Skin epidermis (tissue), 12 donors: Measurements from ENCODE around the gene GGNBP2.

Experiments used
- H3K27ac ChIP-seq, 21 experiments: fragments of 200-600 bp; sonication (generic) in 11 of 21; one replicate each; pipeline ENCODE4 v1.5.0; 2020; ENCODE audit warnings: mild to moderate bottlenecking in 3 of 21, inconsistent platforms in 2 of 21, moderate library complexity in 2 of 21
- H3K4me3 ChIP-seq, 7 experiments: fragments of 200-600 bp; sonication (generic) in 2 of 7; one replicate each; pipeline ENCODE4 v1.5.0; 2020; ENCODE audit warnings: inconsistent platforms in 2 of 7, mild to moderate bottlenecking in 2 of 7, moderate library complexity in 1 of 7

GGNBP2 gene

DNA sequence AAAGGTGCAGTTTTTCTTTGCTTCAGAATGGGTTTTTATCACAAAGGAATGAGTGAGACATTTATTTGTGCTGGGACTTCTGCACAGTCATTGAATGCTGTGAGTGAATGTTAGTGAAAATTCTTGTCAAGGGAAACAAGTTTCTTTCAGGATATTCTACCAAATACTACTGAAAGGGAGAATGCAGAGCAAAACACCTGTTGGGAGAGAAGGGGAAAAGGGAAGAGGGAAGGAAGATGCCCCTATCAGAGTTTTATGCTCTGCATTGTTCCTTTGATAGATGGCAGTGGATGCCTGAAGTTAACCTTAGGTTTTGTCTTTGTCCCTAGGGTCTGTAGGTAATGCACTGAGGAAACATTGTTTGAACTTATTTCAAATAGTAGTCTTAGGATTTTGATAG is 3.1 kb downstream of the GGNBP2 start:
- Histone ChIP-seq H3K4me3 (no peak overlapping the region), H3K27ac (peak overlapping the region in 1 of 21 experiments; percentile 98)

DNA sequence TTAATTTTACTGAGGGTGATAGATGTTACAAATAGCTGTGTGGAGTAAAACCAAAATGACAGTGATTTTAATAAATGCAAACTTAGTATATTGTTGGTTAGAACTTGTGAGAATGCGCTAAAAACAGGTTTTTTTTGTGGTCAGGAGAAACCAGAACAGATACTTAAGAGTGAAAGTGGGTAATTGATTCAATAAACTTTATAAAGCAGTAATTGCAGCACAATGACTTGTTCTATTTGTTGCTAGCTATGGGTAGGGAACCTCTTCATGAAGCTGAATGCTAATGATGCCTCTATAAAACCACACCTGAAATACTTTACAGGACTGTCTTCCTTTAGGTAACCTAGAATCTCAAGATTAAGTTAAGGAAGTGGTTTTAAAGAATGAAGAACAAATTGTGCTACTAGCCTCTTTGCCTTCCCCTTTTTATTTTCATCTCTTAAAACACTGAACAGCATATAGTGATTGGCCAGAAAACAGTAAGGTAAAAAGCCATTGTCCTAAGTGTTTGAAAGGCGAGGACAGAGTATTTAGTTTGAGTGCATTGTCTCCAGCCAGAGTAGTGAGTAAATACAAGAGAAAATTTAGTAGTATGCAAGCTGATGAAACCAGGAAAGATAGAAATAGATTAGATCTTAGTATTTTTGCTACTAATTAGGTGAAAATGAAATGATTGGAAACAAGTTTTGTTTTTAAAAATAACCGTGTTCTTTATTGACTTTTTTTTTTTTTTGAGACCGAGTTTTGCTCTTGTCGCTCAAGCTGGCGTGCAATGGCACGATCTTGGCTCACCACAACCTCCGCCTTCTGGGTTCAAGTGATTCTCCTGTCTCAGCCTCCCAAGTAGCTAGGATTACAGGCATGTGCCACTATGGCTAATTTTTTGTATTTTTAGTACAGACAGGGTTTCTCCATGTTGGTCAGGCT is 6.0 kb downstream of the GGNBP2 start:
- peak overlapping the region in 2 of 21 experiments; percentile 34 to 56 for H3K27ac ChIP-seq
- no peak overlapping the region for H3K4me3 ChIP-seq

DNA sequence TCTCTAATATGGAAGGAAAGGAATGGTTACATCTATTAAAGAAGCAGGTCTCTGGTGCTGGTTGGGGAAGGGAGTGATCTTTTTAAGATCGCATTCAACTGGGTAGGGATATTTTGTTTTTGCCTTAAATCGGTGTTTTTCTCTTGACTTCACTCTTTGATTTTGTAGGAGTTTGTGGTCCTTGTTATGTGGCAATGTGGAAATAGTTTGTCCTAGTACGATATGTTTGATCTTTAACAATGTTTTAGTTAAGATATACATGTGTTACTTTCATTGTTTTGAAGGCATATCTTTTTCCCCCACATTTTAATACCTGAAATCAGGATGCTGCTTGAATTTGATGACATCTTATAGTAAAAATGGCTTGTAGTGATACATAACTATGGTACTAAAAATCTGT is 8.7 kb downstream of the GGNBP2 start:
- Histone ChIP-seq H3K4me3 (no peak overlapping the region), H3K27ac (no peak overlapping the region)

DNA sequence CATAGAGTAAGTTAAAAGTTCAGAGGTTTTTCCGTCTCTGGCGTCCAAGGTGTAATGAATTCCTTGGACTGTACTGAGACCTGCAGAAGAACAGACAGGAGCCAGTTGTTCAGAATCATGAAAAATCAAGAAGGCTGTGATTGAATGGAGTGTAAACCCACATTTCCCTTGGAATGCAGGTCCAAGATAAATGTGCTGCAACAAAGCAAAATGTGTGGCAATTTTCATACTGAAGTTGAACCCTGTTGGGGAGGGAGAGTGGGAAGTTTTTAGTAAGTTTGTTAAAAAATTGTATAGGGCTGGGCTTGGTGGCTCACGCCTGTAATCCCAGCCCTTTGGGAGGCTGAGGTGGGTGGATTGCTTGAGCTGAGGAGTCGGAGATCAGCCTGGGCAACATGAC is 21.4 kb downstream of the GGNBP2 start:
- H3K27ac ChIP-seq = no peak overlapping the region
- no peak overlapping the region for H3K4me3 ChIP-seq

- H3K4me3 ChIP-seq = no peak overlapping the region
- no peak overlapping the region for H3K27ac ChIP-seq
Measured at GRCh38 chr17:36575028-36575427, 30.3 kb downstream of the GGNBP2 start.

- Histone ChIP-seq H3K4me3 (no peak overlapping the region), H3K27ac (no peak overlapping the region)
Measured at GRCh38 chr17:36576793-36577192, 32.1 kb downstream of the GGNBP2 start.

- no peak overlapping the region for H3K4me3 ChIP-seq
- no peak overlapping the region for H3K27ac ChIP-seq
Measured at GRCh38 chr17:36578671-36579070, 34.0 kb downstream of the GGNBP2 start.

- H3K27ac ChIP-seq = no peak overlapping the region
- H3K4me3 ChIP-seq = no peak overlapping the region
Measured at GRCh38 chr17:36583787-36584186, 39.1 kb downstream of the GGNBP2 start.

- Histone ChIP-seq H3K4me3 (no peak overlapping the region), H3K27ac (no peak overlapping the region)
Measured at GRCh38 chr17:36586138-36586537, 41.4 kb downstream of the GGNBP2 start.

DNA sequence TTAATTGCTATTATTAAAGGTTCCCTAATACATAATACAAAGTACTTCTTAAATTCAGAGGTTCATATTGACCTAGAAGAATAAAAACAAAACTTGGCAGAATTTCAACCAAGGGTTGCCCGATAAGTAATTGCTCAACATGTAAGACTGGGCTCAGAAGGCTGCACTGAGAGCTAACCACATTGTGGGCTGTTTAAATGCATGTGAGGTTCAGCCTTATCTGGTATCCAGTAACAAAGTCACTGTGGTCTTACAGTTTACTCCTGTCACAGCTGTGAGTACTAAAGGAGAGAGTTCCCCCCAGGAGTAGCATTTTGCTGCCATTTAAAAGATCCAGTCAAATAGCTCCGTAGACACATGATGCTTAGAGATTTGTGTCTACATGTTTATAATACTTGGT is 45.4 kb downstream of the GGNBP2 start:
- no peak overlapping the region for H3K4me3 ChIP-seq
- H3K27ac ChIP-seq = no peak overlapping the region

DNA sequence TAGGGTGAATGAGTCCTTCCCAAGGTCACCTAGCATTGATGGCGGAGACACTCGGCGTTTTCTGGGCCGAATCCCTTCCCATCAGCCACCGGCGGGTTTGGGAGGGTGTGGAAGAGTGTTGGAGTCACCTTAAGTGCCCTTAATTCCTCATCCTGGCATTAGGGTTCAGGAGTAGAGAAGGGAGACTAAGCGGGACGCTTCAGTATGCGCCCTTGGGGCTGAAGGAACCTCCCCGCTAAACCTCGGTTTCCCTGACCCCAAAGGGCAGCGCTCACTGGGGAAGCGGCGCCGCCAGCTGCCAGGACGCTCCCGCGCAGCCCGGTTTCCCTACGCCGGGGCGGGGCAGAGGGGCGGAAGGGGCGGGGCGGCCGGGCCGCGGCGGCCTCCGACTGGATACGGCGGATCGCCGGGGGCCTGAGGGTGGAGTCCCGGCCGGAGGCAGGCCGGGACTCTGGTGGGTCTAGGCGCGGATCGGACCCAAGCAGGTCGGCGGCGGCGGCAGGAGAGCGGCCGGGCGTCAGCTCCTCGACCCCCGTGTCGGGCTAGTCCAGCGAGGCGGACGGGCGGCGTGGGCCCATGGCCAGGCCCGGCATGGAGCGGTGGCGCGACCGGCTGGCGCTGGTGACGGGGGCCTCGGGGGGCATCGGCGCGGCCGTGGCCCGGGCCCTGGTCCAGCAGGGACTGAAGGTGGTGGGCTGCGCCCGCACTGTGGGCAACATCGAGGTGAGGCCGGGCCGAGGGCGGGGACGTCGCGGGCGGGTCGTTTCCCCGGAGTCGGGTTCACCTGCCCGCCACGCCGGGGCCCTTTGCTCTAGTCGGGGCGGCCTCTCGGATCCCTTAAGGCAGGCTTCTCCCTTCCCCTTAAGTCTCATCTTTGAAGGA is 47.0 kb downstream of the GGNBP2 start, which contains the start of gene DHRS11:
Gene DHRS11, plus strand, starts transcription at position 446 of the 882 bp plus-strand sequence. Its CDS starts 131 bp downstream, at position 577.
- Histone ChIP-seq H3K4me3 (peak within 1 kb of the TSS; percentile 81 to 96 (median 90)), H3K27ac (peak within 1 kb of the TSS; percentile 30 to 92 (median 80))

DNA sequence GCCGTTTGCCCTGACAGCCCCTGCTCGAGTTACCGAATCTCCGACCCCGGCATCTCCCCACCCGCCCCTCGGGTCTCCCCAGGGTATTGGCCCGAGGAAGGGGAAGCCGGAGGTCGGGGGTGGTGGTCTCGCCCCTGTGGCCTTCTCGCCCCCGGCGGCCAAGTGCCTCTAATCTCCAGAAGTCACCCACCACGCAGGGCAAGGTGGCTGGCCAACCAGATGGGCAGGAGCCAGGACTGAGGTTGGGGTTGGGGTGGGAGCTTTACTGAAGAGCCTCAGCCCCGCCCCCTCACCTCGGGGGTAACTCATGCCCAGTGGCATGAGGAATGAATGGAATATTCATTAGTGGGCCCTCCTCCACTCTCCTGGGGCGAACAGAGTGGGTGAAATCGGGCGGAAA is 47.6 kb downstream of the GGNBP2 start:
- Histone ChIP-seq H3K4me3 (peak overlapping the region; percentile 81 to 96 (median 90)), H3K27ac (peak overlapping the region; percentile 30 to 92 (median 80))

GRCh38 chr17:36592716-36593321 is 48.1 kb downstream of the GGNBP2 start:
- H3K27ac ChIP-seq = peak overlapping the region in 8 of 21 experiments; percentile 6 to 92 (median 83)
- peak overlapping the region in 6 of 7 experiments; percentile 81 to 96 (median 88) for H3K4me3 ChIP-seq

DNA sequence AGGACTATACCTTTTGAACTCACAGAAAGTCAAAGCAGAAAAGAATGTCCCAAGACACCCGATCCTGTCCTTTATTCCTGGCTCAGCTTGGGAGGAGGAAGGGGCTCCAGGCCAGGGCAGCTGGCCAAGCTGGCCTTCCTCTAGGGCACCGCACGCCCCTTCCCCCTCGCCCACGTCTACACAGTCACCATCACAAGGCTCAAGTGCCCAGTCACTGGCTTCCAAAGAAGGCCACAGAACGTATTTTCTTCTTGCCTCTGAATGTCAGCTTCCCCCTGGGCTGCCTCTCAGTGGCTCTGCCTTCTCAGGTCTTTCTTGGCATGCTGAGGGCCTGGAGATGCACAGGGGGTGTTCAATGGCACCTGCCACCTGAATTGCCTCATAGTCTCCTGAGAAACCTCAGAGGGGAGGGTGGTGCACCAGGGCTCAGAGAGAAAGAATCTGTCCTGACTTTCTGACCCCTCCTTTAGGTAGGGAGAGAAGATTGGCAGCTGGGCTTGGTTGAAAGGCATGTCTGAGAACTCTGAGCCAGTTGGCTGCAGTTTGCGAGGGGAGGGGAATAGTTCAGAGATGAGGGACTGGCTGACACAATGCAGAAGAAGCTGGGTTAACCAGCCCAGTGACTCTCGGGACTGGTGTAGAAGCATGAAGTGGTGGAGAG is 49.1 kb downstream of the GGNBP2 start:
- peak overlapping the region in 2 of 21 experiments; percentile 34 to 38 for H3K27ac ChIP-seq

GRCh38 chr17:36594626-36595401 is 50.1 kb downstream of the GGNBP2 start:
- Histone ChIP-seq H3K27ac (no peak overlapping the region), H3K4me3 (no peak overlapping the region)

More for the DNA sequence above, 49.1 kb downstream of the GGNBP2 start:
- no peak overlapping the region for H3K4me3 ChIP-seq

DNA sequence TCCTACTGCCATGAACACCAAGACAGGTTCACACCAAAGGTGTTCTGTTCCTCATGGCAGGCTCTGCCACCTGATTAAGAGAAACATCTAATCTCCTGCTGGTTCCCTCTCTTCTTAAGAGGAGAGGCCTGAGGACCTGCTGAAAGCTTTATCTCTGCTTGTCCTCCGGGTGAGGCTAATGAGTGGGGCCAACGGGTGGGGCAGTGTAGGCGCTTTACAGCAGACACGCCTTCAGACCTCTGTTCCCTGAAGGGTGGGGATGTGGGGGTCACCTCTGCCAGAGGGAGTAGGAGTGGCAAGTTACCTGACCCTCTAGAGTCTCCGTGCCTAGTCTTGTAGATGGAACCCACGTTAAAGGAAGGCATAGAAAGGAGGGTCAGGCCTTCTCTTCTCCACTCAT is 52.5 kb downstream of the GGNBP2 start:
- no peak overlapping the region for H3K27ac ChIP-seq

GRCh38 chr17:36597866-36598777 is 53.4 kb downstream of the GGNBP2 start:
- Histone ChIP-seq H3K4me3 (no peak overlapping the region), H3K27ac (no peak overlapping the region)

More for the DNA sequence above, 52.5 kb downstream of the GGNBP2 start:
- H3K4me3 ChIP-seq = no peak overlapping the region
